GM12801 (cell line): ENCODE measurements around the gene PTP4A2.

ENCODE experiments used
- CTCF ChIP-seq: IDR thresholded peaks from one replicate; pipeline ENCODE4 v1.5.1; 2011; ENCODE audit warnings: control low read depth; ENCODE audit not compliant: insufficient read length; ENCODE audit errors: extremely low read depth

Gene PTP4A2

DNA sequence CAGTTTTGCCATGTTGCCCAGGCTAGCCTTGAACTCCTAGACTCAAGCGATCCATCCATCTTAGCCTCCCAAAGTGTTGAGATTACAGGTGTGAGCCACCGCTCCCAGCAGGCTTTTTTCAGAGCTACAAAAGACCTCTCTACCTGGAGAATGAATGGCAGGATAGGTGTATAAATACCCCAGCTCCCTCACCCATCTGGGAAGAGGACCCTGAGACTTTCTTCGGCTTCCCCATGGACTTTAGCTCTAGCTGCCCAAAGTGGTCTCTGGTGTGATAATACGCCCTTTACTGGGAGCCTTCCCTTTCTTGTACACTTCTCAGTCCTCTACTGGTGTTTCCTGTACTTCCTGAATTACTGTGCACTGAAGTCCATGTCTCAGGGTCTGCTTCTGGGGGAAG is 60.6 kb downstream of the PTP4A2 start:
- no peak for TF ChIP-seq CTCF

DNA sequence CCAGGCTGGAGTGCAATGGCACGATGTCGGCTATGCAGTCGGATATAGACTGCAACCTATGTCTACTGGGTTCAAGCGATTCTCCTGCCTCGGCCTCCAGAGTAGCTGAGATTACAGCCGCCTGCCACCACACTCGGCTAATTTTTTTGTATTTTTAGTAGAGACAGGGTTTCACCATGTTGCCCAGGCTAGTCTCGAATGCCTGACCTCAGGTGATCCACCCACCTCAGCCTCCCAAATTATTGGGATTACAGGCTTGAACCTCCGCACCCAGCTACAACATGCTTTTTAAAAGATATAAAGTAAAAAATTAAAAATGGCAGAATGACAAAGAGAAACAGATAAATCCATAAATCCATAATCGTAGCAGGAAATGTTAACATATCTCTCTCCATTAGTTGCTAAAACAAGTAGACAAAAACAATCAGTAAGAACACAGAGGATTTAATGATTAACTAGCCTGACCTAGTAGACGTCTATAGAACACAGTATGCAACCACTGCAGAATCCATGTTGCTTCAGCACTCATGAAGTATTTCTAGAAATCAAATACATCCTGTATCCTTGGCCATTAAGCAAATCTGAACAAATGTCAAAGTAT is 62.4 kb downstream of the PTP4A2 start:
- no peak for TF ChIP-seq CTCF

DNA sequence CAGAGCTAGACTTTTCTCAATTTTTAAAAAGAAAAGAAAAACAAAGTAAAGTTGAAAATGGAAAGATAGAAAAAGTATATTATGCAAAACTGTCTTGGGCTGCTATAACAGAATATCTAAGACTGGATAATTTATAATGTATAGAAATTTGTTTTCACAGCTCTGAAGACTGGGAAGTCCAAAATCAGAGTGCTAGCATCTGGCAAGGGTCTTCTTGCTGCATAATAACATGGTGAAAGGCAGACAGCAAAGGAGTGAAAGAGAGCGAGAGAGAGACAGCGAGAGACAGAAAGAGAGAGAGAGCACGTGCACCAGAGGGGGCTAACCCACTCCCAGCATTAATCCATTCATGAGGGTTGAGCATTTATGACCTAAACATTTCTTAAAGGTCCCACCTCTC is 63.2 kb downstream of the PTP4A2 start:
- no peak for TF ChIP-seq CTCF

GRCh38 chr1:31872658-31873636 is 65.2 kb downstream of the PTP4A2 start:
- no peak for TF ChIP-seq CTCF

- no peak for TF ChIP-seq CTCF
These were observed 66.5 kb downstream of the PTP4A2 start for GRCh38 chr1:31871703-31872102.

DNA sequence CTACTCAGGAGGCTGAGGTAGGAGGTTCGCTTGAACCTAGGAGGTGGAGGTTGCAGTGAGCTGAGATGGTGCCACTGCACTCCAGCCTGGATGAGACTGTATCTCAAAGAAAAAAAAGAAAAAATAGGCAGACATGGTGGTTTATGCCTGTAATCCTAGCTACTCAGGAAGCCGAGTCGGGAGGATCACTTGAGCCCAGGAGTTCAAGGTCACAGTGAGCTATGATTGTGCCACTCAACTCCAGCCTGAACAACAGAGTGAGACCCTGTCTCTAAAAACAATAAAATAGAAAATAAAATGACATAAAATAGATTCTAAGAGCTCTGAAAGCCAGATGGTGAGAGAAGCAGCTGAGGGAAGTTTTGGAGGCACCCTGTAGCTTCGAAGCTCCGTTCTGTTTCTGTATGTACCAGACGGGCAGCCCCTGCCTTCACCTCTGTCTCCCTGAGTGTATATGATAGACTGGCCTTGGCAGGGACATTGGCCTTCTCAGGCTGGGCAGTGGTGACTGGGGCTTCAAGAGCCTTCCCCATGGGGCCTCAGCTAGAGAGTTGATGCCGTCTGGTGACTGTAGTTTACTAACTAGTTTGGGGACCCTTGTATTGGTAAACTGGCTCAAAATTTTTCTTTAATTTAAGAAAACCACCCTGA is 68.0 kb downstream of the PTP4A2 start:
- TF ChIP-seq CTCF, result no peak

DNA sequence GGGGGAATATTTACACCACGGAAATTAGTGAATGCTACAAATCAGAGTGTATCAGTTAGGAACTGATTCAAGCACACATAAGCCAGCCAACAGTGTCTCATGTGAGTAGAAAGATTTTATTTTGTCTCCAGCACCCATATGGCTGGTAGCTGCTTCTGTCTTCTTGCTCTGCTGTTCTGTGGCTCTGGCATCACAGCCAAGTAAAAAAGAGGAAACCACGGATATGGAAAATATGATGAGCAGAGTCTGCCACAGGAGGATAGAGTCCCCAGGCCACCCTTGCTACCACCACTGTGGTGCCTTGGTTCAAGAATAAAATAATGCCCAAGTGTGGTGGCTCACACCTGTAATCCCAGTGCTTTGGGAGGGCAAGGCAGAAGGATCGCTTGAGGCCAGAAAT is 68.7 kb downstream of the PTP4A2 start:
- TF ChIP-seq CTCF, result no peak
